GM19035 (cell line): ENCODE results near the gene PDX1.

Experiments
- ATAC-seq: cut with Tn5 transposase; IDR thresholded peaks from one replicate; pipeline ENCODE4 v1.9.1; 2021; ENCODE audit not compliant: unreplicated experiment

PDX1 gene

GRCh38 chr13:27919934-27920676 is at the start of gene PDX1:
Gene PDX1, plus strand, starts transcription at chr13:27920000. Its CDS starts 139 bp downstream, at chr13:27920139.
- no peak for ATAC-seq

- ATAC-seq: no peak
Observed at GRCh38 chr13:27878274-27878673, 41.5 kb upstream of the PDX1 start.

GRCh38 chr13:27889471-27889870 is 30.3 kb upstream of the PDX1 start:
- ATAC-seq: no peak

GRCh38 chr13:27896726-27897125 is 23.1 kb upstream of the PDX1 start:
- ATAC-seq: no peak

GRCh38 chr13:27904719-27905118 is 15.1 kb upstream of the PDX1 start:
- ATAC-seq: no peak

- ATAC-seq: no peak
Observed at GRCh38 chr13:27905650-27906049, 14.2 kb upstream of the PDX1 start.

GRCh38 chr13:27907121-27907787 is 12.5 kb upstream of the PDX1 start:
- ATAC-seq: no peak

- no peak for ATAC-seq
Observed at GRCh38 chr13:27909378-27909777, 10.4 kb upstream of the PDX1 start.

GRCh38 chr13:27911521-27911920 is 8.3 kb upstream of the PDX1 start:
- ATAC-seq: no peak

GRCh38 chr13:27913160-27913559 is 6.6 kb upstream of the PDX1 start:
- no peak for ATAC-seq

GRCh38 chr13:27915301-27916207 is 4.2 kb upstream of the PDX1 start:
- ATAC-seq: no peak

- no peak for ATAC-seq
Observed at GRCh38 chr13:27917121-27917947, 2.5 kb upstream of the PDX1 start.

GRCh38 chr13:27918041-27918917 is 1.5 kb upstream of the PDX1 start:
- ATAC-seq: no peak

GRCh38 chr13:27918918-27919658 is 712 bp upstream of the PDX1 start:
- no peak for ATAC-seq

GRCh38 chr13:27919659-27919933 is 204 bp upstream of the PDX1 start:
- ATAC-seq: no peak

GRCh38 chr13:27920677-27921420 is 1.0 kb downstream of the PDX1 start:
- ATAC-seq: no peak

- ATAC-seq: no peak
Observed at GRCh38 chr13:27921421-27921960, 1.7 kb downstream of the PDX1 start.
